ENCODE results near the gene MAP2K2. TPM values are rescaled to one million over a fixed set of nuclear protein-coding genes. Genes with fewer than 3 reads are reported as not detected.

MAP2K2 gene
- polyA plus RNA-seq, 4 donors: 92.8 to 140 (median 98.7) TPM

GRCh38 chr19:4062419-4063368 lies 61.2 kb downstream of the MAP2K2 start:
- DNase-seq (ENCODE audit: low read depth in 4 of 4, low spot score in 3 of 4): no peak

DNA sequence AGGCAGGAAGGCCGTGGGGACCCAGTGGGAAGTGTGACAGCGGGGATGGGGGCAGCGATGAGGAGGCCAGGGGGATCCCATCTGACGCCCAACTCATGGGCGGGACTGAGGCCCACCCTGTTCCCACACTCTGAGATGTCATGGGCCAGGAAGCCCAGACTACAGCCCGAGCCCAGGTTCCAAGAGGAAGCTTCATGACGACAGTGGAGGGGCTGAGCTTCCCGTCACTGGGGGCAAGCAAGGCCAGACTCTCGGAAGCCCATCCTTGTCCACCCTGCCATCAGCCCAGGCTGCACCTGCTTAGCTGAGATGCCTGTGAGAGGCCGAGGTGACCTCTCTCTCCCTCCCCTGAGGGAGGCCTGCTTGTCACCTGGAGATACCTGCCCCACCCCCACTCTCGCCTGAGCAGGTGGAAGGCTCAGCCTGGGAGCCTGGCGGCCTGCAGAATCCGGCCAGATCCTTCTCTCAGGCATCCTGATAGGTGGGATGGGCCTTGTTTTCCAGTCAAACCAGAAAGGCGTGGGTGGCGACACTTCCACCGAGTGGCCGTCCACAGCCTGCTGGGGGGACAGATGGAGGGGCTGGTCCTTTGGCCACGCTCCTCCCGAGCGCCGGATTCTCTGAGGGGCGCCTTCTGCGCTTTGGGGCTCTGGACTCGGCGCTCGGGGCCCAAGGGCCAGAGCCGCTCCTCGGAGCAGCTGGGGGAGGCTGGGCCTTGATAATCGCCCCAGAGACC lies 62.1 kb downstream of the MAP2K2 start:
- DNase-seq (ENCODE audit: low read depth in 4 of 4, low spot score in 3 of 4): no peak

DNA sequence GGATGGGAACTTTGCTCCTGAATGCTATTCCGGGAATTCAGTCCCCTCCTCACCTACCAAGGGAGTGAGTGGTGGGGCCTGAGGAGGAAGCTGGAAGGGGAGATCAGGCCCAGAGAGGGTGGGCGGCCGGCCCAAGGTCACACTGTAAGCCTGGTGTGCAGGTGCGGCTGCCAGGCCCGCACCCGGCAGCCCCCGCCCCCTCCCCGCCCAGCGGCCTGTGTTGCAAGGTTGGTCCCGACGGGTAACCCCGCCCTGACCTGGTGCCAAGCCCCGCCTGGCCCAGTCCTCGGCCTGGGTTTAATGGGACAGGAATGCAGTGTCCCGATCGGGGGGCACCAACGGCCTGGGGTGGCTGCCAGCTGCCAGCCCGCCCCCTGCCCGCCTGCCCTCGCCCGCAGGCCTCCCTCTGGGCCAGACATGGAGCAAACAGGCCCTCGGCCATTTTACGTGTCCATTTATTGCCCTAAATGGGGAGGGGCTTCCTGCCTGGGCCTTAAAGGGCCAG lies 62.7 kb downstream of the MAP2K2 start:
- no peak for DNase-seq (ENCODE audit: low read depth in 4 of 4, low spot score in 3 of 4)

- no peak for DNase-seq (ENCODE audit: low read depth in 4 of 4, low spot score in 3 of 4)
Observed at GRCh38 chr19:4060621-4061177, 63.2 kb downstream of the MAP2K2 start.

- DNase-seq (ENCODE audit: low read depth in 4 of 4, low spot score in 3 of 4): no peak
Observed at GRCh38 chr19:4059891-4060620, 63.9 kb downstream of the MAP2K2 start.

DNA sequence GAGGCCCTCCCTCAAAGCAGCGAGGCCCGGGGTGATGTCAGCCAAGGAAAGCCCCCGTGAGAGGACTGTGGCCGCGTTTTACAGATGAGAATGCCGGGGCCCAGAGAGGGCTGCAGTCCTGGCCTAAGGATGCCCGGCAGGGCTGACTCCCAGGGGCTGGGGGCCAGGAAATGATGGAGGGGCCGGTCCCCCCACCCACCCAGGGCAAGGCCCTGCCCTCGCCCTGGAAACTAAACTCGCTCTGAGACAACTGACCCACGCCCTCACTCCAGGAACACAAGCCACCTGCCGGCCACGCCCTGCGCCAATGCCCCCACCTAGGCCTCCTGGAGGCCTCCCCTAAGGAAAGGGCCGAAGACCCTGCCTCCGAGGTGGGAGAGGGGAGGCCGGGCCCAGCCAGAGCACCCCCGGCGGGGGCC lies 64.5 kb downstream of the MAP2K2 start:
- DNase-seq (ENCODE audit: low read depth in 4 of 4, low spot score in 3 of 4): no peak

GRCh38 chr19:4058693-4059452 lies 65.0 kb downstream of the MAP2K2 start:
- no peak for DNase-seq (ENCODE audit: low read depth in 4 of 4, low spot score in 3 of 4)

- DNase-seq (ENCODE audit: low read depth in 4 of 4, low spot score in 3 of 4): no peak
Observed at GRCh38 chr19:4057931-4058692, 65.8 kb downstream of the MAP2K2 start.

DNA sequence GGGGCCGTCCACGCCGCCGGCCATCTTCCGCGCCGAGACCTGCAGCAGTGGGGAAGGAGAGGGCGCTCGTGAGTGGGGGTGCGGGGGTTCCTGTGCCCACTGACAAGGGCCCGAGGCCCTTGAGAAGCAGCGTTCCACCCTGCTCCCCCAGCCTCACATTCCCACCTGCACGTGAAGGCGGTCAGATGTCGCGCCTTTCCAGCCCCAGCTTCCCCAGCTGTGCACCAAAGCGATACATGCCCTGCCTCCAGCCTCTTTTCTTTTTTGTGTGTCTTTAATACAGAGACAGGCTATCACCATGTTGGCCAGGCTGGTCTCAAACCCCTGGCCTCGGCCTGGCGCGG lies 68.7 kb downstream of the MAP2K2 start:
- no peak for DNase-seq (ENCODE audit: low read depth in 4 of 4, low spot score in 3 of 4)

- no peak for DNase-seq (ENCODE audit: low read depth in 4 of 4, low spot score in 3 of 4)
Observed at GRCh38 chr19:4054441-4055208, 69.3 kb downstream of the MAP2K2 start.

GRCh38 chr19:4053423-4054324 lies 70.2 kb downstream of the MAP2K2 start:
- no peak for DNase-seq (ENCODE audit: low read depth in 4 of 4, low spot score in 3 of 4)

DNA sequence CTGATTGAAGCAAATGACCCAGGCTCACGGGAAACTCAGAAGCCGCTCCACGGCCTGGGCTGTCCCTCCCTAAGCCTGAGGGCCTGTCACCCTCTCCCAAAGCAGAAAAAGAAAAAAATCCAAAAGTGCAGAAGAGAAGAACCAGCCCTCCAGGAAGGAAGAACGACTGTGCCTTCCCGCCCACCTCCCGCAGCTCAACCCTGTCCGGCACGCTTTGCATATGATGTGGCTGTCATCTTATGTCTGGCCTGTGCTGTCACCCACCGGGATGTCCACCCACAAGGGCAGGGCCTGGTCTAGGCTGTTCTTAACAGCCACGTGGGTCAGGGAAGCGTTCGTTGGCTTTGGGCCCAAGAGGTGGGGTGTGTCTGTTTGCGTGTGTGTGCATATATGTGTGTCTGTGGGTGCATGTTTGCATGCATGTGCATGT lies 70.9 kb downstream of the MAP2K2 start:
- DNase-seq (ENCODE audit: low read depth in 4 of 4, low spot score in 3 of 4): no peak

DNA sequence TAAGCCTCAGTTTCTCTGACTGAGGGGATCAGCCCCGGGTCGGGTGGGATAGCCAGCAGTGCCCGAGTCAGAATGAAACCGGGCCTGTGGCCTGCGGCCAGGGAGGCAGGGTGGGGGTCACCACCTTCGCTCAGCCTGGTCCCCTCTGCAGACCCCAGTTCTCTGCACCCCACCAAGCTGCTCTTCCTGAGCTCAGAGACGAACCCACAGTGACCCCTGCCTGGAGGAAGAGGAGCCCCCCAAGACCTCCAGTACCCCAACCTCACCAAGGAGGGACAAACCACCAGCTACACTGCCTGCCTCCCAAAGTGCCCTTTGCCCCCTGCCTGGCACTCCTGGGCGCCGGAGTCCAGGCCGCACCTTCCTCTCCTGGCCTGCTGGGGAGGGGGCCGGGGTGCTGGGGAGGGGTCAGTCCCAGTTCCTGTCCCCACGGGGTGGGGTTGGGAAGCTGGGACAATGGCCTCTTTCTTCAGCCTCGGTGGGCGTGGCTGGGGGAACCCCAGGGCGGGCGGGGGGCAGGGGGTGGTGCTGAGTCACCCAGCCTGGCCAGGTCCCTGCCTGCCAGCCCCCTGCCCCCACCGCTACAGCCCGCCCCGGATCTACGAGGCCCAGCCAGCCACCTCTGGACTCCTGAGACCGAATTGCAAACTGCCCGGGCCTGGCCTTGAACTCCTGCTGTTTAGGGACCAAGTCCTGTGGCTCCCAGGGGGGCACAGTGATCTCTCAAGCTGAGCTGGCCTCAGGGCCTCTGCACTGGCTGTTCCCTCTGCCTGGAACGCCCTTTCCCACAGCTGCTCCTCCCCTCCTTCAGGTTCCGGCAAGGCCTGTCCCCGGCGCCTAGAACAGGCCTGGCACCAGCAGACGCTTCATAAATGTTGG lies 71.6 kb downstream of the MAP2K2 start:
- DNase-seq (ENCODE audit: low read depth in 4 of 4, low spot score in 3 of 4): no peak

DNA sequence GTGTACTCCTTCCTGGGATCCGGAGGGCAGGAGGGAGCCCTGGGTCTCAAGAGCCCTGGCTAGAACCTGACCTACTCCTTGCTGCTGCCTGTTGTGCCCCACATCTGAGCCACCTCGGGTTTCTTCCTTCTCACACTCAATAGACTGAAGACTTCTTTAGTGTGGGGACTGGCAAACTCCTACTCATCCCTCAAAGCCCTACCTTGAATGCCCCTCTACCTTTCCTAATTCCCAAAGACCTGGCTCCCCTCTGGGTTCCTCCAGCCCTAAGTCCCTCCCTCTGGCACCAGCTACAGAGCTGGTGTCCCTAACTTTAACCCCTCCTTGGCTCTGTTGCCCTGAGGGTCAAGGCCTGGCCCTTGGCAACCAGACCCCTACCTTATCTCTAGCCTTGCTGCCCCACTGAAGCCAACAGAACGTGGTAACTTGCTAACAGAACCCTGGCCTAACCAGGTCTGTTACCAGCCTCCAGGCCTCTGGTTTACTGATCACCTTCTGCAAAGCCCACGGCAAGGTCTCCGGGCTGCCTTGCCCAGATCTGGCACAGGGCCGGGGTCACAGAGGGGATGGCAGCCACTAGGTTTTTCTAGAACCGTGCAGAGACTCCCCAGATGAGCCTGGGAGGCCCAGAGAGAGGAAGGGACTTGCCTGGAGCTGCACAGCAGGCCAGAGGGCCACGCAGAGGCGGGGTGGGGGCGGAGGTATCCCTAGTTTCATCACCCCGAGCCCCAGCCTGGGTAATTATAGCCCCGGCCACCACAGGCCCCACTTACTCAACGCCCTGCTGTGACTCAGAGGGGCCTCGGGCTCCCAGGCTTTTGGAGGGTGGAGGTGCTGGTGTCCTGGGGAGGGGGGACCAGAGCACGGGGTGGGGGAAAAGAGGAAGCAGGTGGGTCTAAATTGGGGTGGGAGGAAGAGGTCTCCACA lies 72.5 kb downstream of the MAP2K2 start:
- no peak for DNase-seq (ENCODE audit: low read depth in 4 of 4, low spot score in 3 of 4)

DNA sequence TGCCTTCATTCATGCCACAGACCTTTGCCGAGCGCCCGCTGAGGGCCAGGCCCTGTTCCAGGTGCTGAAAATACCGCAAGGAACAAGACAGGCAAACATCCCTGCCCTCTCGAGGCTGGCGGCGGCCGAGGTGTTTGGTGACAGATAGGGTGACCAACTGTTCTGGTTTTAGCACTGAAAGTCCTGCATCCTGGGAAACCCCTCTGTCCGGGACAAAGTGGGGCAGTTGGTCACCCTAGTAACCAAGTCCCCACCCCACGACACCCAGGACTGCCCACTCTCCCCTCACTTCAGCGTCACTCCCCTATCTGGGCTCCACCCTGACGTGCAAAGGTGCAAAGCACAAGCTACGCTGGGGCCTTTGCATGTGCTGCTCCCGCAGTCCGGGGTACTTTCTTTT lies 74.5 kb downstream of the MAP2K2 start:
- no peak for DNase-seq (ENCODE audit: low read depth in 4 of 4, low spot score in 3 of 4)
